ENCODE results near the gene CMTM2.
A peak's percentile ranks its signal among the peaks of the same experiment; 100 is the strongest.

The CMTM2 gene

DNA sequence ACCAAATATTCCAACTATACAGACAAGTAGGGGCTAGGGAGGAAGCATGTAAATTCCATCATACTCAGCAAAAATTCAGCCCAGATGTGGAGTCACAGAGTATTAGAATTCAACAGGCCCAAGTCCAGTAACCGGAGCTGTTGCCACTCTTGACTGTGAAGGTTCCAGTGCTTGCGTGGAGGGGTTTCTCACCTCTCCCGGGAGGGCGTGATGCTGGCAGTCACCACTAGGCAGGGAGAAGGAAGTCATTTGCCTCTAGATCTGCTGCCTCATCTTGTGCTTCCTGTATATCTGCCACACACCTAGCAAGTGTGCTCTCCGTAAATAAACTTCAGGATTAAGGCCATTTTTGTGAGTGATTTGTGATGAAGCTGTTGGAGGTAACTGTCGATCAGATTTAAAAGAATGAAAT is 27.9 kb upstream of the CMTM2 start:
- H2AFZ ChIP-seq (ENCODE audit: low read length) = no peak overlapping the region

GRCh38 chr16:66551788-66552285 is 27.4 kb upstream of the CMTM2 start:
- no peaks in the 10 kb centered on the region for H3K27me3 ChIP-seq (ENCODE audit: insufficient read depth, low read length, poor library complexity, severe bottlenecking)
- peak overlapping the region; percentile 94 for H3K4me3 ChIP-seq (ENCODE audit: low read length, poor library complexity, severe bottlenecking)
- H4K20me1 ChIP-seq (ENCODE audit: insufficient read depth, low read length, poor library complexity, severe bottlenecking) = peaks cover 38% of the 10 kb centered on the region
- TF ChIP-seq EZH2phosphoT487 (IDR thresholded peaks at IDR 0.05; ENCODE audit: borderline replicate concordance) = no peak
- TF ChIP-seq, protein P1, sequence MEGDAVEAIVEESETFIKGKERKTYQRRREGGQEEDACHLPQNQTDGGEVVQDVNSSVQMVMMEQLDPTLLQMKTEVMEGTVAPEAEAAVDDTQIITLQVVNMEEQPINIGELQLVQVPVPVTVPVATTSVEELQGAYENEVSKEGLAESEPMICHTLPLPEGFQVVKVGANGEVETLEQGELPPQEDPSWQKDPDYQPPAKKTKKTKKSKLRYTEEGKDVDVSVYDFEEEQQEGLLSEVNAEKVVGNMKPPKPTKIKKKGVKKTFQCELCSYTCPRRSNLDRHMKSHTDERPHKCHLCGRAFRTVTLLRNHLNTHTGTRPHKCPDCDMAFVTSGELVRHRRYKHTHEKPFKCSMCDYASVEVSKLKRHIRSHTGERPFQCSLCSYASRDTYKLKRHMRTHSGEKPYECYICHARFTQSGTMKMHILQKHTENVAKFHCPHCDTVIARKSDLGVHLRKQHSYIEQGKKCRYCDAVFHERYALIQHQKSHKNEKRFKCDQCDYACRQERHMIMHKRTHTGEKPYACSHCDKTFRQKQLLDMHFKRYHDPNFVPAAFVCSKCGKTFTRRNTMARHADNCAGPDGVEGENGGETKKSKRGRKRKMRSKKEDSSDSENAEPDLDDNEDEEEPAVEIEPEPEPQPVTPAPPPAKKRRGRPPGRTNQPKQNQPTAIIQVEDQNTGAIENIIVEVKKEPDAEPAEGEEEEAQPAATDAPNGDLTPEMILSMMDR (conservative IDR thresholded peaks at IDR 0.05; ENCODE audit: low read length) = no peak
- H3K4me2 ChIP-seq (ENCODE audit: low read depth, low read length, poor library complexity, severe bottlenecking) = peak overlapping the region; percentile 98
- H3K36me3 ChIP-seq (ENCODE audit: insufficient read depth, low read length) = no peaks in the 10 kb centered on the region
- peaks cover 14% of the 10 kb centered on the region; the same call in 1 of the 2 replicates for H3F3A ChIP-seq (ENCODE audit: low read depth)
- H3K9me2 ChIP-seq (replicated peaks; ENCODE audit: low read depth, low read length) = no peaks in the 10 kb centered on the region
- H3K4me1 ChIP-seq (ENCODE audit: insufficient read depth, low read length, poor library complexity, severe bottlenecking) = peaks cover 88% of the 10 kb centered on the region
- H3K79me2 ChIP-seq (ENCODE audit: insufficient read depth, low read length) = peaks cover 73% of the 10 kb centered on the region
- peak overlapping the region; percentile 61; the same call in 1 of the 2 replicates for H2AFZ ChIP-seq (ENCODE audit: low read length)
- H3K9ac ChIP-seq (ENCODE audit: low read depth, low read length, poor library complexity, severe bottlenecking) = peak overlapping the region; percentile 92
- no peaks in the 10 kb centered on the region for H3K9me3 ChIP-seq (ENCODE audit: insufficient read depth, low read depth, low read length)

More for the DNA sequence above, 27.9 kb upstream of the CMTM2 start:
- Histone ChIP-seq H3K4me1 (ENCODE audit: insufficient read depth, low read length, poor library complexity, severe bottlenecking) (peaks cover 84% of the 10 kb centered on the region), H3K4me3 (ENCODE audit: low read length, poor library complexity, severe bottlenecking) (peak overlapping the region; percentile 94), H3K79me2 (ENCODE audit: insufficient read depth, low read length) (peaks cover 68% of the 10 kb centered on the region), H3K9me2 (replicated peaks; ENCODE audit: low read depth, low read length) (no peaks in the 10 kb centered on the region), H3F3A (ENCODE audit: low read depth) (peaks cover 14% of the 10 kb centered on the region; the same call in 1 of the 2 replicates), H3K27me3 (ENCODE audit: insufficient read depth, low read length, poor library complexity, severe bottlenecking) (no peaks in the 10 kb centered on the region), H3K9me3 (ENCODE audit: insufficient read depth, low read depth, low read length) (no peaks in the 10 kb centered on the region), H3K36me3 (ENCODE audit: insufficient read depth, low read length) (no peaks in the 10 kb centered on the region), H3K4me2 (ENCODE audit: low read depth, low read length, poor library complexity, severe bottlenecking) (peak overlapping the region; percentile 98), H3K9ac (ENCODE audit: low read depth, low read length, poor library complexity, severe bottlenecking) (peak overlapping the region; percentile 92), H4K20me1 (ENCODE audit: insufficient read depth, low read length, poor library complexity, severe bottlenecking) (peaks cover 33% of the 10 kb centered on the region)
- TF ChIP-seq, protein P1 (conservative IDR thresholded peaks at IDR 0.05; ENCODE audit: low read length) = peak; percentile 56
- no peak for TF ChIP-seq EZH2phosphoT487 (IDR thresholded peaks at IDR 0.05; ENCODE audit: borderline replicate concordance)

DNA sequence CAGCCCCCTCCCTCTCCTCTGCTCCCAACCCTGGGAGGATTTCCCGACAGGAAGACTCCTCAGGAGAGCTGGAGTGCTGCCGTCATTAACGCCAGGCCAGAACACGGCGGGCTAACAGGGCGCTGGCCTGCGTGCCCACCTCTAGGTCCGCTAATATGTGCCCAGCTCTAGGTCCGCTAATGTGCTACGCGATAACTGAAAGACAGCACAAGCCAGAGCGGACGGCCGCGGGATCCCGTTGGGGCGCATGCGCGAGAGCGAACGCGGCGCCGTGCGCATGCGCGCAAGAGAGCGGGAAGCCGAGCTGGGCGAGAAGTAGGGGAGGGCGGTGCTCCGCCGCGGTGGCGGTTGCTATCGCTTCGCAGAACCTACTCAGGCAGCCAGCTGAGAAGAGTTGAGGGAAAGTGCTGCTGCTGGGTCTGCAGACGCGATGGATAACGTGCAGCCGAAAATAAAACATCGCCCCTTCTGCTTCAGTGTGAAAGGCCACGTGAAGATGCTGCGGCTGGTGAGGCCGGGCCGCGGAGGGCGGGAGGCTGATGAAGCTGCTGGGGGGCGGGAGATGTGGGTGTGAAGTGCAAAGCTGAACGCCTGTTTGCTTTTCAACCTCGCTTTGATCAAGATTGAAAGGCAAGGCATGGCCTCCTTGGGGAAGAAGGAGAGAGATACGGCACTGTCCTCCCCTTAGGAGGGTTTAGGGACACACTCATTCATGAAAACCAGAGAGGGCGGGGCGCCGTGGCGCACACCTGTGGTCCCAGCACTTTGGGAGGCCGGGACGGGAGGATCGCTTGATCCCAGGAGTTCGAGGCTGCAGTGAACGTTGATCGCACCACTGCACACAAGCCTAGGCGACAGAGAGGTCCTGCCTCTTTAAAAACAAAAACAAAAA is 26.7 kb upstream of the CMTM2 start, which contains the start of gene CKLF:
CKLF (plus strand) TSS at position 291 of the 892 bp plus-strand sequence; CDS start at position 431, 140 bp downstream.
- Histone ChIP-seq H3K4me1 (ENCODE audit: insufficient read depth, low read length, poor library complexity, severe bottlenecking) (peaks cover 87% of the 10 kb centered on the region), H3K4me2 (ENCODE audit: low read depth, low read length, poor library complexity, severe bottlenecking) (peak within 1 kb of the TSS; percentile 98), H4K20me1 (ENCODE audit: insufficient read depth, low read length, poor library complexity, severe bottlenecking) (peaks cover 43% of the 10 kb centered on the region), H3K9me2 (replicated peaks; ENCODE audit: low read depth, low read length) (no peaks in the 10 kb centered on the region), H3K79me2 (ENCODE audit: insufficient read depth, low read length) (peaks cover 76% of the 10 kb centered on the region), H3K27me3 (ENCODE audit: insufficient read depth, low read length, poor library complexity, severe bottlenecking) (no peaks in the 10 kb centered on the region), H2AFZ (ENCODE audit: low read length) (peak within 1 kb of the TSS; percentile 63; the same call in 1 of the 2 replicates), H3K4me3 (ENCODE audit: low read length, poor library complexity, severe bottlenecking) (peak within 1 kb of the TSS; percentile 94), H3K36me3 (ENCODE audit: insufficient read depth, low read length) (no peaks in the 10 kb centered on the region), H3F3A (ENCODE audit: low read depth) (peaks cover 14% of the 10 kb centered on the region; the same call in 1 of the 2 replicates), H3K9ac (ENCODE audit: low read depth, low read length, poor library complexity, severe bottlenecking) (peak within 1 kb of the TSS; percentile 92), H3K9me3 (ENCODE audit: insufficient read depth, low read depth, low read length) (no peaks in the 10 kb centered on the region)
- TF ChIP-seq, protein P1 (conservative IDR thresholded peaks at IDR 0.05; ENCODE audit: low read length) = no peak
- TF ChIP-seq EZH2phosphoT487 (IDR thresholded peaks at IDR 0.05; ENCODE audit: borderline replicate concordance) = no peak

All from Loucy (cell line).